Measurements from ENCODE around the gene RGS18. TPM values are rescaled to one million over a fixed set of nuclear protein-coding genes. Genes with fewer than 3 reads are reported as not detected.

RGS18 gene
- total and polyA plus RNA-seq, 12 donors, result 0.74 to 8.2 (median 1.7) TPM

DNA sequence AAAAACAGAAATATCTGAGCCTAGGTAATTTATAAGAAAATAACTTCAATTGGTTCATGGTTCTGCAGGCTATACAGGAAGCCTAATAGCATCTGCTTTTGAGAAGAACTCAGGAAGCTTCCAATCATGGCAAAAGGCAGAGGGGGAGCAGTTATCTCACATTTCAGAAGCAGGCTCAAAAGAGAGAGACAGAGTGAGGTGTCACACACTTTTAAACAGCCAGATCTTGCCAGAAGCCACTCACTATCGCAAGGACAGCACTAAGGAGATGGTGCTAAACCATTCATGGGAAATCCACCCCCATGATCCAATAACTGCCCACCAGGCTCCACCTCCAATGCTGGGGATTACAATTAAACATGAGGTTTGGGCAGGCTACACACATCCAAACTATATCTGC, 25.5 kb downstream of the RGS18 start:
- H3K9me3 ChIP-seq (replicated peaks in 1 of 3), result no peaks in the 10 kb centered on the region
- no peaks in the 10 kb centered on the region for H3K4me1 ChIP-seq (replicated peaks in 1 of 2)
- H3K27ac ChIP-seq, result no peak overlapping the region
- intact Hi-C loops (cut with DNase I), result no loop called here
- H3K27me3 ChIP-seq, result no peaks in the 10 kb centered on the region
- no peak overlapping the region for H3K4me3 ChIP-seq
- 74 to 100% (median 80%) methylated on average over 1 of the region's 1 CpG for WGBS, 4 donors
- TF ChIP-seq POLR2A (IDR thresholded peaks at IDR 0.05) (no peak), CTCF (IDR thresholded peaks at IDR 0.05) (no peak)
- no peak for DNase-seq
- no peaks in the 10 kb centered on the region for H3K36me3 ChIP-seq (replicated peaks in 1 of 2)

DNA sequence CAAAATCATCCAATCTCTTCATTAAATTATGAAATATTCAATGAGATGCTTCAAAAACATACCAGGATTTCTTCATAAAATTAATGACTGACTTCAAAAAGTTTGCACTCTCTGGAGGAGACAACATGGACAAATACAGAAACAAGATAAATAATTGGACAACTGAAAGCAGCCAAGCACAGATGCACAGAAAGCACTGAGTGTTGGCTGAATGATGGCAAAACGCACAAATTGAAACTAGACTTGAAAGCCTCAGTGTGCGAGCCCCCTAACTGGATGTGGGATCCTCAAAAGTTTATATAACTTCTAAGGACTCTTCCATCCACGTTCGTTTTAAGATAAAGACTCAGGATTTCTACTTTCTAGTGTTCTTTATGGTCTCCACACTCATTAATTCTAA, 27.9 kb downstream of the RGS18 start:
- H3K27me3 ChIP-seq, result no peaks in the 10 kb centered on the region
- TF ChIP-seq POLR2A (IDR thresholded peaks at IDR 0.05) (no peak), CTCF (IDR thresholded peaks at IDR 0.05) (no peak)
- intact Hi-C loops (cut with DNase I), result no loop called here
- no peak overlapping the region for H3K4me3 ChIP-seq
- H3K27ac ChIP-seq, result no peak overlapping the region
- no peaks in the 10 kb centered on the region for H3K4me1 ChIP-seq (replicated peaks in 1 of 2)
- no peaks in the 10 kb centered on the region for H3K36me3 ChIP-seq (replicated peaks in 1 of 2)
- 51 to 63% (median 59%) methylated on average over 4 of the region's 4 CpGs for WGBS, 4 donors
- H3K9me3 ChIP-seq (replicated peaks in 1 of 3), result no peaks in the 10 kb centered on the region
- no peak for DNase-seq

GRCh38 chr1:192190066-192190465, 31.8 kb downstream of the RGS18 start:
- whole genome bisulfite sequencing, 4 donors, result 61 to 79% (median 70%) methylated on average over 2 of the region's 2 CpGs

DNA sequence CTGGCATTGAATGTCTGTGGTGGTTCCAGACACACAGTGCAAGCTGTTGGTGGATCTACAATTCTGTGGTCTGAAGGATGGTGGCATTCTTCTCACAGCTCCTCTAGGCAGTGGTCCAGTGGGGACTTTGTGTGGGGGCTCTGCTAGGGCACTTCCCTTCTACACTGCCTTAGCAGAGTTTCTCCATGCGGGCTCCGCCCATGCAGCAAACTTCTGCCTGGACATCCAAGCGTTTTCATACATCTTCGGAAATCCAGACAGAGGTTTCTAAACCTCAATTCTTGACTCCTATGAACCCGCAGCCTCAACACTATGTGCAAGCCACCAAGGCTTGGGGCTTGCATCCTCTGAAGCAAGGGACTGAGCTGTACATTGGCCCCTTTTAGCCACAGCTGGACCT, 43.0 kb downstream of the RGS18 start:
- intact Hi-C loops (cut with DNase I), result no loop called here
- Histone ChIP-seq H3K36me3 (replicated peaks in 1 of 2) (no peaks in the 10 kb centered on the region), H3K4me3 (no peak overlapping the region), H3K27me3 (no peaks in the 10 kb centered on the region), H3K4me1 (replicated peaks in 1 of 2) (no peaks in the 10 kb centered on the region), H3K9me3 (replicated peaks in 1 of 3) (no peaks in the 10 kb centered on the region), H3K27ac (no peak overlapping the region)
- no peak for TF ChIP-seq POLR2A (IDR thresholded peaks at IDR 0.05)
- TF ChIP-seq CTCF (IDR thresholded peaks at IDR 0.05), result no peak
- WGBS, 4 donors, result 84 to 94% (median 89%) methylated on average over 3 to 5 of the region's 5 CpGs
- no peak for DNase-seq

More at GRCh38 chr1:192190066-192190465, 31.8 kb downstream of the RGS18 start:
- TF ChIP-seq POLR2A (IDR thresholded peaks at IDR 0.05) (no peak), CTCF (IDR thresholded peaks at IDR 0.05) (no peak)
- intact Hi-C loops (cut with DNase I), result no loop called here
- Histone ChIP-seq H3K4me1 (replicated peaks in 1 of 2) (no peaks in the 10 kb centered on the region), H3K27ac (no peak overlapping the region), H3K36me3 (replicated peaks in 1 of 2) (no peaks in the 10 kb centered on the region), H3K9me3 (replicated peaks in 1 of 3) (peaks cover 0 to 5% (median 0%) of the 10 kb centered on the region in 3 donors), H3K4me3 (no peak overlapping the region), H3K27me3 (no peaks in the 10 kb centered on the region)
- no peak for DNase-seq

All from adrenal gland (tissue), 12 donors.